T-helper 1 cell treated with Interleukin-12 subunit alpha and Interleukin-12 subunit beta and Interleukin-4 antibody, amounts not matched to agents 30 ng/mL and 1 ng/mL, for 36 hours (primary cell): ENCODE data around the gene ZNF284. TPM values are rescaled to one million over a fixed set of nuclear protein-coding genes. Genes with fewer than 3 reads are reported as not detected.
"Not testable (repeated sequence)": the region's sequence is repeated elsewhere in the genome, so short reads cannot be mapped to it uniquely, and the experiment has no call there.

Experiments used
- intact Hi-C: fragments of 100-400 bp; cut with micrococcal nuclease; formaldehyde crosslinking; loops from one replicate; pipeline ENCODE4 v1.15.1; 2024
- total RNA-seq: library from RNA; stranded (reverse); gene quantifications from 2 replicates; pipeline ENCODE4 v1.2.3, GENCODE V29; 2022

ZNF284 gene
- total RNA-seq, 1 donor from 2014 or later = 2.2 TPM

GRCh38 chr19:44109458-44109857 lies 37.5 kb downstream of the ZNF284 start:
- intact Hi-C loops = no loop called here

- intact Hi-C loops = loop anchor here (1.0 to 5.0 kb wide), 3 partner anchors 40 to 177 kb away; partner anchors contain the start of genes ZNF155, ZNF284 and ZNF45
Measured at GRCh38 chr19:44111910-44112463, 40.0 kb downstream of the ZNF284 start.

- intact Hi-C loops = loop anchor here (1.0 to 5.0 kb wide), 12 partner anchors 17 to 388 kb away; partner anchors contain the start of genes SMG9, ZNF155, ZNF180 and ZNF222
Measured at GRCh38 chr19:44112802-44113137, 40.8 kb downstream of the ZNF284 start.

GRCh38 chr19:44113138-44113783 lies 41.3 kb downstream of the ZNF284 start, which contains the start of gene ZNF225:
ZNF225 (plus strand) TSS chr19:44113399; CDS start chr19:44115828, 2,429 bp downstream.
- intact Hi-C loops = loop anchor here (1.0 to 5.0 kb wide), 11 partner anchors 18 to 387 kb away; partner anchors contain the start of genes SMG9, ZNF155, ZNF180 and ZNF222

- intact Hi-C loops = loop anchor here (1.0 to 5.0 kb wide), 11 partner anchors 19 to 386 kb away; partner anchors contain the start of genes SMG9, ZNF155, ZNF180 and ZNF222
Measured at GRCh38 chr19:44113784-44114390, 41.9 kb downstream of the ZNF284 start.

GRCh38 chr19:44121162-44121561 lies 49.2 kb downstream of the ZNF284 start:
- intact Hi-C loops = not testable (repeated sequence)

GRCh38 chr19:44131955-44132354 lies 60.0 kb downstream of the ZNF284 start:
- intact Hi-C loops = no loop called here

Other genes starting within 250 kb of the ZNF284 start
- 5.8 and 7.0 TPM in 2 replicates for gene ZNF283, start 244.8 kb upstream of the ZNF284 start, total RNA-seq
- gene ZNF404, start 188.2 kb upstream of the ZNF284 start, total RNA-seq = 0.61 and 1.4 TPM in 2 replicates
- 17.9 and 19.9 TPM in 2 replicates for gene ZNF45, start 136.9 kb upstream of the ZNF284 start, total RNA-seq
- gene ZNF221, start 120.9 kb upstream of the ZNF284 start, total RNA-seq = 0.61 and 0.76 TPM in 2 replicates
- gene ZNF155, start 88.0 kb upstream of the ZNF284 start, total RNA-seq = 5.8 and 7.8 TPM in 2 replicates
- 5.6 and 6.2 TPM in 2 replicates for gene ZNF230, start 69.2 kb upstream of the ZNF284 start, total RNA-seq
- gene ZNF222, start 46.8 kb upstream of the ZNF284 start, total RNA-seq = 2.2 and 3.7 TPM in 2 replicates
- gene ZNF223, start 20.1 kb upstream of the ZNF284 start, total RNA-seq = not detected in 2 replicates
- gene ZNF224, start 22.2 kb downstream of the ZNF284 start, total RNA-seq = 34.9 and 36.2 TPM in 2 replicates
- gene ZNF225, start 41.2 kb downstream of the ZNF284 start, total RNA-seq = 4.6 and 5.2 TPM in 2 replicates
- gene ZNF234, start 69.4 kb downstream of the ZNF284 start, total RNA-seq = 11.7 and 13.2 TPM in 2 replicates
- 20.0 and 20.6 TPM in 2 replicates for gene ZNF226, start 92.9 kb downstream of the ZNF284 start, total RNA-seq
- gene ZNF227, start 140.4 kb downstream of the ZNF284 start, total RNA-seq = 30.3 and 30.4 TPM in 2 replicates
- gene ZNF233, start 187.7 kb downstream of the ZNF284 start, total RNA-seq = 0.37 and 0.59 TPM in 2 replicates
- gene ZNF235, start 232.9 kb downstream of the ZNF284 start, total RNA-seq = 5.8 and 6.5 TPM in 2 replicates